Stimulated activated CD8-positive, alpha-beta memory T cell treated with anti-CD3 and anti-CD28 coated beads, Interleukin-4, amount 100 ng/mL, for 48 hours (primary cell): ENCODE results near the gene RGS3.

Experiments used
- DNase-seq: peaks from one replicate; pipeline ENCODE4 v3.0.0-alpha.2; 2020

RGS3 gene

DNA sequence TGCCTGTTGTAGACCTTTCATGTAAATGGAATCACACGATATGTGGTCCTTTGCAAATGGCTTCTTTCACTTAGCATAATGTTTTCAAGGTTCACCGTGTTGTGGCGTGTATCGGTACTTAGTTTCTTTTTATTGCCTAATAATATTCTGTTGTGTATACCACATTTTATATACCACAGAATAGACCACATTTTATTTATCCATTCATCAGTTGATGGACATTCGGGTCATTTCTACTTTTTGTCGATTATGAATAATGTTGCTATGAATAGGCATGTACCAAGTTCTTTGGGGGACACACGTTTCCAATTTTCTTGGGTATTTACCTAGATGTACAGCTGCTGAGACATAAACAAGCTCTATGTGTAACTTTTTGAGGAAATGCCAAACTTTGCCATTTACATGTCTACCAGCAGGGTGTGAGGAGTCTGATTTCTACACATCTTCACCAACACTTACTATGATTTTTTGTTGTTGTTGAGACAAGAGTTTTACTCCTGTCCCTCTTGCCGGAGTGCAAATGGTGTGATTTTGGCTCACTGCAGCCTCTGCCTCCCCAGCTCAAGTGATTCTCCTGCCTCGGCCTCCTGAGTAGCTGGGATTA lies 144.7 kb downstream of the RGS3 start:
- DNase-seq = no peak

- no peak for DNase-seq
These were observed 146.2 kb downstream of the RGS3 start for GRCh38 chr9:113609562-113610318.

GRCh38 chr9:113611461-113612215 lies 148.1 kb downstream of the RGS3 start:
- no peak for DNase-seq

- DNase-seq = no peak
These were observed 148.8 kb downstream of the RGS3 start for GRCh38 chr9:113612216-113612747.

- no peak for DNase-seq
These were observed 149.3 kb downstream of the RGS3 start for GRCh38 chr9:113612828-113613227.

GRCh38 chr9:113613815-113614413 lies 150.4 kb downstream of the RGS3 start:
- DNase-seq = no peak

- DNase-seq = peak; percentile 65
These were observed 151.5 kb downstream of the RGS3 start for GRCh38 chr9:113614843-113615648.

DNA sequence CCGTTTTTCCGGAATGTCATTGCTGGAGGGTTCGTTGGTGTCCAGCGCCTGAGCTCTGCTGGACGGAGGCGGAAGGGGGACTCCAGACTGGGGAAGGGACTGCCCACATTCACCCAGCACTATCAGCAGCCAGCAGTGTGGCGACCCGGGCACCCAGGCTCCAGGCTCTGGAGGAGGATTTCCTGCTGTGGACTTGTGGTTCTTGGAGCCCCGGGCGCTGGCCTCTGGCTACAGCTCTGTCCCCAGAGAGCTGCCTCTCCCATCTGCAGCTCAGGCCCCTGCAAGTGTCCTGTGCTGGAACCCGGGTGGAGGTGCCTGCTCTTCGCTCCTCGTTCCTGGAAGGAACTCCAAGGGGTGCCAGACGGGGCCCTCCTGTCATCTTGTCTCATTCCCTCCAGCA lies 152.6 kb downstream of the RGS3 start:
- no peak for DNase-seq

GRCh38 chr9:113616621-113617496 lies 153.3 kb downstream of the RGS3 start:
- peak; percentile 53 for DNase-seq

- no peak for DNase-seq
These were observed 154.0 kb downstream of the RGS3 start for GRCh38 chr9:113617550-113617949.

DNA sequence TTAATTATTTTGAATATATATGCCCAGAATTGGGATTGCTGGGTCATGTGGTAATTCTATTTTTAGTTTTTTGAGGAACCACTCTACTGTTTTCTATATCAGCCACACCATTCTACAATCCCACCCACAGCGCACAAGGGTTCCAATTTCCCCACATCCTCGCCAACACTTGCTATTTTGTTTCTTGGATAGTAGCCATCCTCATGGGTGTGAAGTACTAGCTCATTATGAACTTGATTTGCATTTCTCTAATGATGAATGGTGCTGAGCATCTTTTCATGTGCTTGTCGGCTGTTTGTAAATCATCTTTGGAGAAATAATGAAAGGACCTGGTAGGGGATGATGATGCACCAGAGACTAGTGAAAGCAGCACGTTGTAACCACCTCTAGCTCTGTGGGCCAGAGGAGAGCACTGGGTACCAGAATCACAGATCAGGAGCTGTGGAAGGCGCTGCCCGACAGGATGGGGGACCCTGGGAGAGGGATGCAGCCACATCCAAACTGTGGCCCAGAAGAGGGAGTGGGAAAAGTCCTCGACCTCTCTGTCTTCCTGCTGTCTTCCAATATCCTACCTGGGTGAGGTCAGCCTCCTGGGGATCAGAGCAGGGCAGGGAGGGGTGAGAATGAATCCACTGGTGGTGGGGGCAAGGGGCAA lies 155.4 kb downstream of the RGS3 start:
- no peak for DNase-seq

GRCh38 chr9:113619491-113620376 lies 156.2 kb downstream of the RGS3 start:
- DNase-seq = no peak

DNA sequence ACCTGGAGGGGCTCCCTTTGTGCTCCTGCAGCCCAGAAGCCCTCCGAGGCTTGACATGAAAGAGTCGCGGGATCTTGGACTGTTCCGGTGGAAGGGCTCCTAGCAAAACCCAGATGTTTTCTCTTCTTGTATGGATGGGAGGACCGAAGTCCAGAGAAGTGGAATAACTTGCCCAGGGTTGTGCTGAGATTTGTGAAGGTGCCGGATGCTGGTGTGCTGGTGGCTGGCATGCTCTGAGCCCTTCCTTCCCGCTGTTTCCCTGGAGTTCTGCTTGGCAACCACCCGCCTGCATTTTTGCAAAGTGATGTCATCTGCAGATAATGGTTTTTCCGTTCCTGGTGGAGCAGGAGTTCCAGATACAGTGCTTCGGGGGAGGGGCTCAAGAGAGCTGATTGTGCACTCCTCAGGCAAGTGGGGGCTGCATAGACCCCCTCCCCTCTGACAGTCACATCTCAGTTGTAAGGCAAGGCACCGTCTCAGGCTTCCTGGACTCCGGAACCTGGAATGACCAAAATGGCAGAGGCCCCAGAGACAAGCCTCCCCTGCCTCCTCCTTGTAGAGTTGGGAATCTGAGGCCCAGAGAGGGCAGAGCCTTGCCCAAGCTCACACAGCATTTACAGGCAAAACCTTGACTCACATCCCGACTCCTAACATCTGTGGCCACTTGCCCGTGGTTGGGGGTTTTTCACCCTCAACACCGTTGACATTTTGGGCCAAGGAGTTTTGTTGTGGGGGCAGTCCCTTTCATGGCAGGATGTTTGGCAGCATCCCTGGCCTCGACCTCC lies 157.0 kb downstream of the RGS3 start:
- DNase-seq = peak; percentile 68

DNA sequence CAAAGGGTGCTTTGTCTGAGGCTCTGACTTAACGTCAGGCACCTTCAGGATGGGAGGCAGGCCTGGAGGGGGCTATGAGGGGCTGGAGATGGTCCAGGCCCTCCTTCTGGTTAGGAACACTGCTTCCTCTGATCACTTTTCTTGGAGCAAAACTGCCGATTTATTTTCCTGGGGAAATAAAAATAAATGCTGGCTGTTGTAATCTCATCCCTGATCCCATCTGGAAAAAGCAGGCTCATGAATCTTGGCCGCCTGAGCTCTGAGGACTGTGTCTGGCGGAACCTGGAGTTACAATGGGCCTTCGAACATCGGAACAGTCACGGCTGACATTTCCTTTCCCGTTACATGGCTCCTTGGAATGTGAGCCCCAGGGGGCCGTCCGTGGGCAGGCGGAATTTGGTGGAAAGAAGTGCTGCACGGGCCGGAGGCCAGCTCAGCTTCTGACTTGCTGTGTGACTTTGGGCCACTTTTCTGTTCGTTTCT lies 157.8 kb downstream of the RGS3 start:
- DNase-seq = no peak

GRCh38 chr9:113621980-113622379 lies 158.5 kb downstream of the RGS3 start:
- DNase-seq = no peak

- peak; percentile 82 for DNase-seq
These were observed 159.3 kb downstream of the RGS3 start for GRCh38 chr9:113622600-113623400.

DNA sequence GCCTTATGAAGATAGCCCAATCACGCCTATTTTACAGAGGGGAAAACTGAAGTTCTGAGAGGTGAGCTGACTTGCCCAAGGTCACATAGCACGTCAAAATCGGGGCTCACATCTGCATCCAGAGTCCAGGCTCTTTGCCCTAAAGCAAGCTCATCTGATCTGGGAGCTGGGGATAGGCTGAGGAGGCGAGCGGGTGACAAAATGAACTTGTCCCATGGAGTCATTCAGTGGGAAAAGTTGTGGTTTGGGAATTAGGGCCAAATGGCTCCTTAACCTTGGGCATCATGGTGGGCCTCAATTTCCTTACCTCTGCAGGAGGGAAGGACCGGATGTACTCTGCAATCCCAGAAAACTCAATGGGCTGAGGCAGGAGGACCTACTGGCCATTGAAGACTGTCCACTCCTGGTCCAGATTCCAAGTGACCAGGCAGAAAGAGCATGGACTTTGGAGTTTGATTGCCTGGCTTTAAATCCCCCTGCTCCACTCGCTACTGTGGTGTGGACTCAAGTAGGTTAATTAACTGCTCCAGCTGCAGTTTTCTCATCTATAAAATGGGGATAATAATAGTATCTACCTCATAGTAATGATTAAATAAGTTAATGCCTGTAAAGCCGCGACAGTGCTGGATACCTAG lies 160.4 kb downstream of the RGS3 start:
- no peak for DNase-seq
